Measurements from ENCODE around the gene CDKN2D. TPM values are rescaled to one million over a fixed set of nuclear protein-coding genes. Genes with fewer than 3 reads are reported as not detected.

Gene CDKN2D
- polyA plus RNA-seq, 1 donor from 2014 or later: 333 TPM

GRCh38 chr19:10615429-10616023, 46.7 kb upstream of the CDKN2D start:
- Histone ChIP-seq H3K9me2 (ENCODE audit: insufficient read depth, low read length) (no peaks in the 10 kb centered on the region), H3K79me2 (replicated peaks; ENCODE audit: insufficient read depth, low read length) (no peaks in the 10 kb centered on the region), H3K27me3 (ENCODE audit: insufficient read depth, low read depth, low read length) (no peaks in the 10 kb centered on the region), H3K9me3 (ENCODE audit: low read length) (no peaks in the 10 kb centered on the region), H4K20me1 (ENCODE audit: insufficient read depth) (no peaks in the 10 kb centered on the region), H3K36me3 (ENCODE audit: insufficient read depth, low read length) (no peaks in the 10 kb centered on the region), H3K9ac (ENCODE audit: low read length) (no peak overlapping the region), H3K4me3 (ENCODE audit: low read length) (no peak overlapping the region), H3F3A (ENCODE audit: insufficient read depth, low read length, poor library complexity, severe bottlenecking) (no peaks in the 10 kb centered on the region), H2AFZ (ENCODE audit: low read depth, low read length) (no peak overlapping the region), H3K4me2 (ENCODE audit: low read length) (no peak overlapping the region), H3K27ac (ENCODE audit: low read length) (no peak overlapping the region)
- TF ChIP-seq REST (IDR thresholded peaks at IDR 0.05; ENCODE audit: borderline replicate concordance) (no peak), RAD21 (conservative IDR thresholded peaks at IDR 0.05) (no peak), MXI1 (conservative IDR thresholded peaks at IDR 0.05; ENCODE audit: poor library complexity, severe bottlenecking) (no peak), TAF1 (IDR thresholded peaks at IDR 0.05; ENCODE audit: low read depth) (no peak), POLR2AphosphoS5 (IDR thresholded peaks at IDR 0.05) (no peak), EZH2 (IDR thresholded peaks at IDR 0.05; ENCODE audit: borderline replicate concordance, insufficient read depth, low read length, poor library complexity, severe bottlenecking) (no peak), CTCF (IDR thresholded peaks at IDR 0.05; ENCODE audit: poor library complexity, severe bottlenecking) (no peak), EP300 (conservative IDR thresholded peaks at IDR 0.05; ENCODE audit: poor library complexity, severe bottlenecking) (no peak), SMC3 (conservative IDR thresholded peaks at IDR 0.05; ENCODE audit: poor library complexity) (no peak)

GRCh38 chr19:10612499-10613119, 43.8 kb upstream of the CDKN2D start:
- no peaks in the 10 kb centered on the region for H3K79me2 ChIP-seq (replicated peaks; ENCODE audit: insufficient read depth, low read length)
- H4K20me1 ChIP-seq (ENCODE audit: insufficient read depth): no peaks in the 10 kb centered on the region
- no peaks in the 10 kb centered on the region for H3K36me3 ChIP-seq (ENCODE audit: insufficient read depth, low read length)
- H3K9me2 ChIP-seq (ENCODE audit: insufficient read depth, low read length): no peaks in the 10 kb centered on the region
- H3K9ac ChIP-seq (ENCODE audit: low read length): no peak overlapping the region
- TF ChIP-seq CTCF (IDR thresholded peaks at IDR 0.05; ENCODE audit: poor library complexity, severe bottlenecking): no peak
- TF ChIP-seq MXI1 (conservative IDR thresholded peaks at IDR 0.05; ENCODE audit: poor library complexity, severe bottlenecking): no peak
- TF ChIP-seq EP300 (conservative IDR thresholded peaks at IDR 0.05; ENCODE audit: poor library complexity, severe bottlenecking): no peak
- TF ChIP-seq SMC3 (conservative IDR thresholded peaks at IDR 0.05; ENCODE audit: poor library complexity): no peak
- no peak for TF ChIP-seq TAF1 (IDR thresholded peaks at IDR 0.05; ENCODE audit: low read depth)
- no peak for TF ChIP-seq POLR2AphosphoS5 (IDR thresholded peaks at IDR 0.05)
- no peak for TF ChIP-seq RAD21 (conservative IDR thresholded peaks at IDR 0.05)
- no peak for TF ChIP-seq EZH2 (IDR thresholded peaks at IDR 0.05; ENCODE audit: borderline replicate concordance, insufficient read depth, low read length, poor library complexity, severe bottlenecking)
- no peak for TF ChIP-seq REST (IDR thresholded peaks at IDR 0.05; ENCODE audit: borderline replicate concordance)
- no peaks in the 10 kb centered on the region for H3F3A ChIP-seq (ENCODE audit: insufficient read depth, low read length, poor library complexity, severe bottlenecking)
- no peaks in the 10 kb centered on the region for H3K27me3 ChIP-seq (ENCODE audit: insufficient read depth, low read depth, low read length)
- no peaks in the 10 kb centered on the region for H3K9me3 ChIP-seq (ENCODE audit: low read length)
- H3K4me3 ChIP-seq (ENCODE audit: low read length): no peak overlapping the region
- H2AFZ ChIP-seq (ENCODE audit: low read depth, low read length): no peak overlapping the region
- H3K27ac ChIP-seq (ENCODE audit: low read length): no peak overlapping the region
- H3K4me2 ChIP-seq (ENCODE audit: low read length): no peak overlapping the region
